ENCODE measurements around the gene NEU3. TPM values are rescaled to one million over a fixed set of nuclear protein-coding genes. Genes with fewer than 3 reads are reported as not detected.

The NEU3 gene
- total and polyA plus RNA-seq, 8 donors = 9.7 to 15.3 (median 14.6) TPM

GRCh38 chr11:75050516-75050915 is 61.8 kb downstream of the NEU3 start:
- intact Hi-C loops (cut with DNase I) = no loop called here
- Histone ChIP-seq H3K4me3 (no peak overlapping the region), H3K27ac (no peak overlapping the region), H3K9me3 (peaks cover 0 to 9% of the 10 kb centered on the region in 2 donors), H3K27me3 (no peaks in the 10 kb centered on the region), H3K4me1 (no peaks in the 10 kb centered on the region), H3K36me3 (no peaks in the 10 kb centered on the region)
- no peak for TF ChIP-seq CTCF (IDR thresholded peaks at IDR 0.05)
- DNase-seq (no peak), ATAC-seq (no peak)

DNA sequence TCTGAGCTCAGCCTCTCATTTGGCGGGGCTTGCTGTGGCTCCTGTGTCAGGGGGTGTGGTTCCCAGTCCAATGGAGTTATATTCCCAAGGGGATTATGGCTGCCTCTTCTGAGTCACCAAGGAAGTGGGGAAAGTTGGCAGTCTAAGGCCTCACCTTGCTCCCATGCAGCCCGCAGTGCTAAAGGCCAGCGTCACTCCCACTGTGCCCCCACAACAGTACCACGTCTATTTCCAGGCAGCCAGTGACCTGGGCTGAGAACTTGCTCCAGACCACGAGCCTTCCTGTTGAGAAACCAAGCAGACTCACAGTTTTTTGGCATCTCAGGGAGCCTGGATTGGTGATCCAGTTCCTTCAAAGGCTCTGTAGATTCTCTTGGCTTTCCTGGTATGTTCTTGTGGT is 62.3 kb downstream of the NEU3 start:
- ATAC-seq = no peak
- peaks cover 0 to 9% of the 10 kb centered on the region in 2 donors for H3K9me3 ChIP-seq
- no peaks in the 10 kb centered on the region for H3K27me3 ChIP-seq
- no peak for DNase-seq
- no peaks in the 10 kb centered on the region for H3K4me1 ChIP-seq
- H3K36me3 ChIP-seq = no peaks in the 10 kb centered on the region
- TF ChIP-seq CTCF (IDR thresholded peaks at IDR 0.05) = no peak
- H3K27ac ChIP-seq = no peak overlapping the region
- intact Hi-C loops (cut with DNase I) = no loop called here
- no peak overlapping the region for H3K4me3 ChIP-seq

- Histone ChIP-seq H3K9me3 (peaks cover 0 to 9% of the 10 kb centered on the region in 2 donors), H3K27me3 (no peaks in the 10 kb centered on the region), H3K36me3 (no peaks in the 10 kb centered on the region), H3K27ac (no peak overlapping the region), H3K4me1 (no peaks in the 10 kb centered on the region), H3K4me3 (no peak overlapping the region)
- ATAC-seq (no peak), DNase-seq (no peak)
- intact Hi-C loops (cut with DNase I) = no loop called here
- no peak for TF ChIP-seq CTCF (IDR thresholded peaks at IDR 0.05)
Measured at GRCh38 chr11:75052457-75052856, 63.7 kb downstream of the NEU3 start.

DNA sequence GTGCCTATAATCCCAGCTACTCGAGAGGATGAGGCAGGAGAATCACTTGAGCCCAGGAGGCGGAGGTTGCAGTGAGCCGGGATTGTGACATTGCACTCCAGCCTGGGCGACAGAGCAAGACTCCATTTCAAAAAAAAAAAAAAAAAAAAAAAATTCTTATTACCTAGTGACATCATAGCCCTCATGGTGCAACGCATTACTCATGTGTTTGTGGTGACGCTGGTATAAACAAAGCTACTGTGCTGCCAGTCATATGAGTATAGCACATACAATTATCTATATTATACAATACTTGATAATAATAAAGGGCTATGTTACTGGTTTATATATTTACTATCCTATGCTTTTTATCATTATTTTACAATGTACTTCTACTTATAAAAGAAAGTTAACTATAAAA is 66.8 kb downstream of the NEU3 start:
- no peak overlapping the region for H3K4me3 ChIP-seq
- DNase-seq (no peak), ATAC-seq (no peak)

GRCh38 chr11:75056814-75057213 is 68.1 kb downstream of the NEU3 start:
- TF ChIP-seq CTCF (IDR thresholded peaks at IDR 0.05) = no peak
- ATAC-seq = no peak

More for the DNA sequence above, 66.8 kb downstream of the NEU3 start:
- H3K9me3 ChIP-seq = peaks cover 0 to 9% of the 10 kb centered on the region in 2 donors
- intact Hi-C loops (cut with DNase I) = no loop called here
- H3K36me3 ChIP-seq = no peaks in the 10 kb centered on the region
- TF ChIP-seq CTCF (IDR thresholded peaks at IDR 0.05) = no peak
- no peaks in the 10 kb centered on the region for H3K4me1 ChIP-seq
- H3K27ac ChIP-seq = no peak overlapping the region
- no peaks in the 10 kb centered on the region for H3K27me3 ChIP-seq

More at GRCh38 chr11:75056814-75057213, 68.1 kb downstream of the NEU3 start:
- intact Hi-C loops (cut with DNase I) = no loop called here
- H3K27me3 ChIP-seq = no peaks in the 10 kb centered on the region
- H3K36me3 ChIP-seq = no peaks in the 10 kb centered on the region
- peaks cover 0 to 9% of the 10 kb centered on the region in 2 donors for H3K9me3 ChIP-seq
- no peak overlapping the region for H3K4me3 ChIP-seq
- DNase-seq = no peak
- H3K4me1 ChIP-seq = no peaks in the 10 kb centered on the region
- no peak overlapping the region for H3K27ac ChIP-seq

Measured in left lung (tissue), 10 donors.